H1 (cell line): ENCODE measurements around the gene TNP2. TPM values are rescaled to one million over a fixed set of nuclear protein-coding genes. Genes with fewer than 3 reads are reported as not detected.

ENCODE experiments used
- BCL11A ChIP-seq, 2 experiments: IDR thresholded peaks; one replicate each; pipeline ENCODE4 v1.6.1; 2011; ENCODE audit warnings: low read depth in 2 of 2, low read length in 2 of 2, mild to moderate bottlenecking in 2 of 2
- polyA plus RNA-seq, 7 experiments: library from polyadenylated mRNA; depleted of rRNA in 3 of 7; stranded (reverse) in 5 of 7; unstranded in 2 of 7; fragments of >200 nt in 5 of 7; fragments of 200-250 nt in 2 of 7; gene quantifications; 1 replicate in 5 of 7; 2 replicates in 1 of 7; 4 replicates in 1 of 7; pipeline versions ENCODE4 v1.2.1 to v1.2.3, GENCODE V29; 2011 to 2013; ENCODE audit warnings: missing spikeins in 2 of 7, mixed read lengths in 2 of 7
- total RNA-seq: library from RNA; stranded (reverse); fragmentation: NEBNext Ultra II Directional; extraction: Animal tissue kit (Norgen Biotek cat#: 25700); gene quantifications from 2 replicates; pipeline ENCODE4 v1.2.1, GENCODE V29; 2021

TNP2 gene
- total and polyA plus RNA-seq, 2 of the 8 experiments (the other 6 are each of a cell fraction or from before 2014, with no cell fraction given): not detected

GRCh38 chr16:11233727-11234376 lies 35.3 kb downstream of the TNP2 start (continued):
- no peak for TF ChIP-seq BCL11A (IDR thresholded peaks at IDR 0.05; ENCODE audit: low read depth in 2 of 2, low read length in 2 of 2)
